HepG2 (cell line): ENCODE results near the gene ZBTB7C. TPM values are rescaled to one million over a fixed set of nuclear protein-coding genes. Genes with fewer than 3 reads are reported as not detected.
A peak's percentile ranks its signal among the peaks of the same experiment; 100 is the strongest.

Experiments used
- ATAC-seq: fragments of 200-7000 bp; cut with Tn5 transposase; 3 replicates; pipeline ENCODE4 v1.9.1; 2020; ENCODE audit warnings: mild to moderate bottlenecking, moderate library complexity
- BruUV-seq: library from RNA; stranded (reverse); fragments of 400-500 nt; replicated peaks from 2 replicates; lab custom pipeline; 2021; lab: Mats Ljungman, UMichigan
- CTCF ChIA-PET: fragments of 300-600 bp; formaldehyde crosslinking; extraction: SDS; loops from one replicate; lab custom pipeline; 2021; ENCODE audit warnings: low total read pairs, inconsistent platforms, low intra/inter-chr PET ratio; lab: Yijun Ruan, JAX
- POLR2A ChIA-PET: fragments of 350-600 bp; sonication (Branson Sonifier 250); formaldehyde crosslinking; loops from one replicate; lab custom pipeline; 2020; ENCODE audit warnings: antibody characterized with exemption, inconsistent platforms; lab: Yijun Ruan, JAX
- DNase-seq: peaks from one replicate; pipeline ENCODE4 v3.0.0-alpha.2; 2015; ENCODE audit warnings: low spot score
- FAIRE-seq: peaks from 3 replicates; lab custom pipeline; 2011; peaks lifted over from hg19 to GRCh38; lab: Jason Lieb, UNC
- H2AFZ ChIP-seq: one replicate; pipeline ENCODE4 v1.6.1; 2011; ENCODE audit warnings: low read length, inconsistent platforms
- H3K27ac ChIP-seq: fragments of 300-600 bp; 3 replicates; pipeline ENCODE4 v1.8.0; 2011; ENCODE audit warnings: mixed run types, mild to moderate bottlenecking, mixed read lengths, low read length, inconsistent platforms; ENCODE audit not compliant: insufficient read depth; ENCODE audit errors: extremely low read length
- H3K27me3 ChIP-seq, 2 experiments: fragments of 200-600 bp in 1 of 2; 2 replicates in 1 of 2; 3 replicates in 1 of 2; pipeline versions ENCODE4 v1.6.0 to v1.8.0; 2011; ENCODE audit warnings: low read length in 2 of 2, mild to moderate bottlenecking in 2 of 2, moderate library complexity in 2 of 2, inconsistent platforms in 1 of 2; ENCODE audit not compliant: insufficient read depth in 2 of 2, control insufficient read depth in 1 of 2
- H3K36me3 ChIP-seq, 2 experiments: fragments of 200-600 bp in 1 of 2; replicated peaks in 1 of 2; 2 replicates in 1 of 2; 3 replicates in 1 of 2; pipeline versions ENCODE4 v1.5.1 to v1.8.0; 2011; ENCODE audit warnings: low read length in 2 of 2, inconsistent platforms in 1 of 2; ENCODE audit not compliant: insufficient read depth in 2 of 2, control insufficient read depth in 1 of 2
- H3K4me1 ChIP-seq: 2 replicates; pipeline ENCODE4 v1.5.1; 2012; ENCODE audit warnings: low read length, inconsistent platforms; ENCODE audit not compliant: insufficient read depth
- H3K4me2 ChIP-seq: 2 replicates; pipeline ENCODE4 v1.6.0; 2011; ENCODE audit warnings: low read depth, low read length, inconsistent platforms
- H3K4me3 ChIP-seq, 3 experiments: fragments of 200-600 bp in 1 of 3; sonication (generic), shearing (Covaris generic) in 1 of 3; replicated peaks in 1 of 3; 2 replicates each; pipeline ENCODE4 v1.5.1; 2011 to 2016; ENCODE audit warnings: low read length in 3 of 3, inconsistent platforms in 2 of 3, low read depth in 2 of 3, mild to moderate bottlenecking in 2 of 3, control low read depth in 1 of 3, mixed read lengths in 1 of 3; ENCODE audit not compliant: insufficient read depth in 1 of 3
- H3K79me2 ChIP-seq: one replicate; pipeline ENCODE4 v1.6.1; 2011; ENCODE audit warnings: low read length, inconsistent platforms; ENCODE audit not compliant: insufficient read depth
- H3K9ac ChIP-seq: 2 replicates; pipeline ENCODE4 v1.6.0; 2011; ENCODE audit warnings: mild to moderate bottlenecking, low read depth, low read length, inconsistent platforms; ENCODE audit not compliant: insufficient read depth
- H3K9me3 ChIP-seq: 2 replicates; pipeline ENCODE4 v1.5.1; 2012; ENCODE audit warnings: mild to moderate bottlenecking, low read length
- H4K20me1 ChIP-seq: 2 replicates; pipeline ENCODE4 v1.6.0; 2011; ENCODE audit warnings: inconsistent platforms, mild to moderate bottlenecking, low read length, moderate library complexity; ENCODE audit not compliant: insufficient read depth
- ARID5B ChIP-seq: IDR thresholded peaks from 2 replicates; pipeline ENCODE4 v1.4.0; 2020; ENCODE audit warnings: mild to moderate bottlenecking, missing genetic modification reagents
- CC2D1A ChIP-seq: sonication (generic); formaldehyde crosslinking; IDR thresholded peaks from 2 replicates; pipeline ENCODE4 v1.8.1; 2023; ENCODE audit warnings: mild to moderate bottlenecking, missing genetic modification reagents
- CEBPB ChIP-seq: IDR thresholded peaks from 2 replicates; pipeline ENCODE4 v1.6.1; 2011; ENCODE audit warnings: low read depth, low read length, improper control_type of control experiment, borderline replicate concordance
- ELF4 ChIP-seq: sonication (generic); formaldehyde crosslinking; IDR thresholded peaks from 2 replicates; pipeline ENCODE4 v1.5.0; 2020; ENCODE audit warnings: missing genetic modification reagents, mild to moderate bottlenecking, moderate library complexity, borderline replicate concordance
- HMG20A ChIP-seq: IDR thresholded peaks from 2 replicates; pipeline ENCODE4 v1.6.1; 2016; ENCODE audit warnings: borderline replicate concordance
- MEIS1 ChIP-seq: sonication (generic); formaldehyde crosslinking; IDR thresholded peaks from 2 replicates; pipeline ENCODE4 v1.9.0; 2021; ENCODE audit warnings: mild to moderate bottlenecking, missing genetic modification reagents, moderate library complexity, borderline replicate concordance
- PAF1 ChIP-seq: IDR thresholded peaks from 2 replicates; pipeline ENCODE4 v1.6.1; 2016; ENCODE audit warnings: missing genetic modification reagents, missing compliant biosample characterization
- WGBS: methylation state at CpG from one replicate; pipeline ENCODE4 v1.1.6; 2017; ENCODE audit warnings: low lambda C conversion rate; 5-methylcytosine and 5-hydroxymethylcytosine counted together
- in situ Hi-C: cut with HindIII; loops from 2 replicates; pipeline ENCODE4 v1.10.0; 2017; ENCODE audit warnings: low pct_unique_long_range_greater_than_20kb; ENCODE audit not compliant: extremely low pct_ligation_motif_present
- intact Hi-C: fragments of 100-400 bp; cut with micrococcal nuclease; formaldehyde crosslinking; loops from one replicate; pipeline ENCODE4 v1.10.0; 2022; ENCODE audit not compliant: unreplicated experiment
- polyA plus RNA-seq, 8 experiments: library from polyadenylated mRNA; depleted of rRNA in 3 of 8; stranded (reverse) in 7 of 8; unstranded in 1 of 8; fragments of >200 nt; fragmentation: Illumina TruSeq in 4 of 8; extraction: Trizol in 4 of 8; gene quantifications; 2 replicates each; pipeline versions ENCODE4 v1.2.1 to v1.2.3, GENCODE V29; 2011 to 2016; ENCODE audit warnings: low read depth in 4 of 8, missing spikeins in 1 of 8, mixed read lengths in 1 of 8; ENCODE audit not compliant: insufficient read depth in 1 of 8
- total RNA-seq, 5 experiments: library from RNA; depleted of rRNA; stranded (reverse); fragments of >200 nt; fragmentation: Illumina TruSeq; extraction: Trizol; gene quantifications; 2 replicates each; pipeline ENCODE4 v1.2.3, GENCODE V29; 2016; ENCODE audit warnings: low read depth in 1 of 5

The ZBTB7C gene
- total and polyA plus RNA-seq, 2 of the 13 experiments (the other 11 are each of a cell fraction or from before 2014, with no cell fraction given): 0.01 to 0.04 TPM

DNA sequence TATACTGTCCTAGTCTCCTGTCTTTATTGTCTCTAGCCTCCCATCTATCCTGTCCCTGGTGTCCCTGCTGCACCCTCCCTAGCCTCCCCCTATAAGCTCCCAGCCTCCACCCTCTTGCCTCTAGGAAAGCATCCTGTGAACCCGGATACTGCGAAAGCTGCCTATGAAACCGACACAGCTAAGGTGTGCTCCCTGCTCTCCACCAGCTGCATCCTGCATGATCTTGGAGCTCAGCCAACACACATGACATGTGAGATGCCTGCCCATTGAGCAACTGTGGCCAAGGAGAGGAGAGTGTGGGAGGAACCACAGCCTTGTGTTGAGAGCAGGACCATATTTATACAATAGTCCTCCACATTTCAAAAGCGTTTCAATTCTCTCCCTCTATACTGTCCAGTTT, 187.1 kb downstream of the ZBTB7C start:
- ChIA-PET POLR2A (no interaction called here), CTCF (no interaction called here)
- peaks cover 4 to 6% of the 10 kb centered on the region in 2 experiments; a peak in 2 of 5 replicates for H3K27me3 ChIP-seq
- H3K9me3 ChIP-seq: no peaks in the 10 kb centered on the region
- H3K4me3 ChIP-seq: no peak overlapping the region
- no peak overlapping the region for H3K9ac ChIP-seq
- BruUV-seq: no TSS peak
- WGBS: 21% methylated on average over 4 of the region's 4 CpGs
- no peaks in the 10 kb centered on the region for H3K4me1 ChIP-seq
- no peaks in the 10 kb centered on the region for H3K36me3 ChIP-seq
- H3K27ac ChIP-seq: no peak overlapping the region
- peak; percentile 56 for ATAC-seq
- H3K79me2 ChIP-seq: no peaks in the 10 kb centered on the region
- in situ Hi-C loops (no loop called here), intact Hi-C loops (no loop called here)
- TF ChIP-seq CC2D1A (CRISPR knock-in tag) (no peak), CEBPB (peak; percentile 35; the same call in 1 of the 2 replicates), MEIS1 (CRISPR knock-in tag) (no peak), ARID5B (no peak), ELF4 (no peak), HMG20A (CRISPR knock-in tag) (no peak), PAF1 (no peak)
- peak; percentile 10 for DNase-seq
- H3K4me2 ChIP-seq: no peak overlapping the region
- no peak for FAIRE-seq
- H4K20me1 ChIP-seq: no peaks in the 10 kb centered on the region
- H2AFZ ChIP-seq: no peak overlapping the region
